ENCODE data around the gene CCK.

DNA sequence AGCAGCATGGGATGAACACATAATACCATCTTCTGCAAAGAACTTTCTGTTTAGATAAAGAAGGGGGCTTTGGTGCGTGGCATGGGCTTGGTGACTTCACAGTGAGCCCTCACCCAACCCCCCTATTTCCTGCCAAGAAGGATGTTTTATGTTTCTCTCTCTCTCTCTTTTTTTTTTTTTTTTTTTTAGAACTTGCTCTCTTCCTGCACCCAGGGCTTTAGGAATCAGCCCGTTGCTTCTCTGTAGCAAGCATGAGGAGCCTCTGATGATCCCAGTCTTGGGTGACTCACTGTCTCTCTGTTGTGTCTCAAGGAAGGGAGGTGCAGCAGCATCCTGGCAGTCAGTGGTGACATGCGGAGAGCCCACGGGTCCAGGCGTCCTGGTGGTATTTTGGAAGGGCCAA, 49.1 kb downstream of the CCK start:
- TF ChIP-seq, protein P1, sequence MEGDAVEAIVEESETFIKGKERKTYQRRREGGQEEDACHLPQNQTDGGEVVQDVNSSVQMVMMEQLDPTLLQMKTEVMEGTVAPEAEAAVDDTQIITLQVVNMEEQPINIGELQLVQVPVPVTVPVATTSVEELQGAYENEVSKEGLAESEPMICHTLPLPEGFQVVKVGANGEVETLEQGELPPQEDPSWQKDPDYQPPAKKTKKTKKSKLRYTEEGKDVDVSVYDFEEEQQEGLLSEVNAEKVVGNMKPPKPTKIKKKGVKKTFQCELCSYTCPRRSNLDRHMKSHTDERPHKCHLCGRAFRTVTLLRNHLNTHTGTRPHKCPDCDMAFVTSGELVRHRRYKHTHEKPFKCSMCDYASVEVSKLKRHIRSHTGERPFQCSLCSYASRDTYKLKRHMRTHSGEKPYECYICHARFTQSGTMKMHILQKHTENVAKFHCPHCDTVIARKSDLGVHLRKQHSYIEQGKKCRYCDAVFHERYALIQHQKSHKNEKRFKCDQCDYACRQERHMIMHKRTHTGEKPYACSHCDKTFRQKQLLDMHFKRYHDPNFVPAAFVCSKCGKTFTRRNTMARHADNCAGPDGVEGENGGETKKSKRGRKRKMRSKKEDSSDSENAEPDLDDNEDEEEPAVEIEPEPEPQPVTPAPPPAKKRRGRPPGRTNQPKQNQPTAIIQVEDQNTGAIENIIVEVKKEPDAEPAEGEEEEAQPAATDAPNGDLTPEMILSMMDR (IDR thresholded peaks at IDR 0.05) = no peak
- no peak for TF ChIP-seq POLR2A (IDR thresholded peaks at IDR 0.05)
